HepG2 (cell line): ENCODE measurements around the gene DHRS4L2. TPM values are rescaled to one million over a fixed set of nuclear protein-coding genes. Genes with fewer than 3 reads are reported as not detected.

Source experiments
- AHR ChIP-seq: IDR thresholded peaks from 2 replicates; pipeline ENCODE4 v1.6.1; 2018; ENCODE audit warnings: missing genetic modification reagents, missing compliant biosample characterization
- CREB3 ChIP-seq: sonication (generic); formaldehyde crosslinking; IDR thresholded peaks from 2 replicates; pipeline ENCODE4 v1.5.0; 2020; ENCODE audit warnings: missing genetic modification reagents
- JUNB ChIP-seq: sonication (generic); formaldehyde crosslinking; IDR thresholded peaks from 2 replicates; pipeline ENCODE4 v1.8.0; 2022; ENCODE audit warnings: missing genetic modification reagents, mild to moderate bottlenecking, borderline replicate concordance
- MAFG ChIP-seq: sonication (generic); formaldehyde crosslinking; IDR thresholded peaks from 2 replicates; pipeline ENCODE4 v1.5.1; 2020; ENCODE audit warnings: mild to moderate bottlenecking, missing genetic modification reagents
- NFE2L2 ChIP-seq: fragments of 150-350 bp; IDR thresholded peaks from 2 replicates; pipeline ENCODE4 v1.6.1; 2014; ENCODE audit warnings: low read length
- NFIB ChIP-seq: sonication (generic); formaldehyde crosslinking; IDR thresholded peaks from 2 replicates; pipeline ENCODE4 v1.9.0; 2021; ENCODE audit warnings: missing genetic modification reagents, mild to moderate bottlenecking, borderline replicate concordance
- NFKBIZ ChIP-seq: IDR thresholded peaks from 2 replicates; pipeline ENCODE4 v1.6.1; 2018; ENCODE audit warnings: missing genetic modification reagents, missing compliant biosample characterization
- NFRKB ChIP-seq: fragments of 450-650 bp; IDR thresholded peaks from 2 replicates; pipeline ENCODE4 v1.6.1; 2017
- NR0B2 ChIP-seq: sonication (generic); formaldehyde crosslinking; IDR thresholded peaks from 2 replicates; pipeline ENCODE4 v1.4.0; 2020; ENCODE audit warnings: mild to moderate bottlenecking, missing genetic modification reagents
- NR2F2 ChIP-seq: IDR thresholded peaks from 2 replicates; pipeline ENCODE4 v1.6.1; 2012; ENCODE audit warnings: low read depth, inconsistent platforms, borderline replicate concordance
- PHF8 ChIP-seq: sonication (generic); formaldehyde crosslinking; IDR thresholded peaks from 2 replicates; pipeline ENCODE4 v1.5.0; 2020; ENCODE audit warnings: missing genetic modification reagents
- PLSCR1 ChIP-seq: sonication (generic); formaldehyde crosslinking; IDR thresholded peaks from 2 replicates; pipeline ENCODE4 v1.5.0; 2020; ENCODE audit warnings: missing genetic modification reagents, mild to moderate bottlenecking, borderline replicate concordance
- RFX1 ChIP-seq: fragments of 450-650 bp; IDR thresholded peaks from 2 replicates; pipeline ENCODE4 v1.6.1; 2017
- SAP130 ChIP-seq: IDR thresholded peaks from 2 replicates; pipeline ENCODE4 v1.6.1; 2016; ENCODE audit warnings: low read depth
- SMAD3 ChIP-seq: sonication (generic); formaldehyde crosslinking; IDR thresholded peaks from 2 replicates; pipeline ENCODE4 v1.4.0; 2020; ENCODE audit warnings: missing genetic modification reagents
- SMAD9 ChIP-seq: sonication (generic); formaldehyde crosslinking; IDR thresholded peaks from 2 replicates; pipeline ENCODE4 v1.5.1; 2020; ENCODE audit warnings: mild to moderate bottlenecking, missing genetic modification reagents
- STAT5B ChIP-seq: sonication (generic); formaldehyde crosslinking; IDR thresholded peaks from 2 replicates; pipeline ENCODE4 v1.4.0; 2020; ENCODE audit warnings: missing genetic modification reagents
- TCF7L2 ChIP-seq: IDR thresholded peaks from 2 replicates; pipeline ENCODE4 v1.6.1; 2011; ENCODE audit warnings: mild to moderate bottlenecking, low read depth, low read length, moderate library complexity
- ZBTB46 ChIP-seq: sonication (generic); formaldehyde crosslinking; IDR thresholded peaks from 2 replicates; pipeline ENCODE4 v1.4.0; 2020; ENCODE audit warnings: mild to moderate bottlenecking, missing genetic modification reagents, borderline replicate concordance
- ZC3H13 ChIP-seq: sonication (generic); formaldehyde crosslinking; IDR thresholded peaks from 2 replicates; pipeline ENCODE4 v1.8.1; 2023; ENCODE audit warnings: mild to moderate bottlenecking, missing genetic modification reagents, moderate library complexity
- ZNF18 ChIP-seq: sonication (generic); formaldehyde crosslinking; IDR thresholded peaks from 2 replicates; pipeline ENCODE4 v1.8.0; 2022; ENCODE audit warnings: mild to moderate bottlenecking, missing genetic modification reagents; ENCODE audit not compliant: insufficient replicate concordance
- ZNF33B ChIP-seq: sonication (generic); formaldehyde crosslinking; IDR thresholded peaks from 2 replicates; pipeline ENCODE4 v1.5.1; 2020; ENCODE audit warnings: mild to moderate bottlenecking, missing genetic modification reagents
- ZNF564 ChIP-seq: sonication (generic); formaldehyde crosslinking; IDR thresholded peaks from 2 replicates; pipeline ENCODE4 v1.8.1; 2023; ENCODE audit warnings: mild to moderate bottlenecking, missing genetic modification reagents
- ZNF75D ChIP-seq: sonication (generic); formaldehyde crosslinking; IDR thresholded peaks from 2 replicates; pipeline ENCODE4 v1.8.1; 2023; ENCODE audit warnings: missing genetic modification reagents, mild to moderate bottlenecking, borderline replicate concordance
- ZNF784 ChIP-seq: sonication (generic); formaldehyde crosslinking; IDR thresholded peaks from 2 replicates; pipeline ENCODE4 v1.5.1; 2020; ENCODE audit warnings: missing genetic modification reagents, mild to moderate bottlenecking, borderline replicate concordance
- polyA plus RNA-seq, 8 experiments: library from polyadenylated mRNA; depleted of rRNA in 3 of 8; stranded (reverse) in 7 of 8; unstranded in 1 of 8; fragments of >200 nt; fragmentation: Illumina TruSeq in 4 of 8; extraction: Trizol in 4 of 8; gene quantifications; 2 replicates each; pipeline versions ENCODE4 v1.2.1 to v1.2.3, GENCODE V29; 2011 to 2016; ENCODE audit warnings: low read depth in 4 of 8, missing spikeins in 1 of 8, mixed read lengths in 1 of 8; ENCODE audit not compliant: insufficient read depth in 1 of 8
- total RNA-seq, 5 experiments: library from RNA; depleted of rRNA; stranded (reverse); fragments of >200 nt; fragmentation: Illumina TruSeq; extraction: Trizol; gene quantifications; 2 replicates each; pipeline ENCODE4 v1.2.3, GENCODE V29; 2016; ENCODE audit warnings: low read depth in 1 of 5

The DHRS4L2 gene
- total and polyA plus RNA-seq, 2 of the 13 experiments (the other 11 are each of a cell fraction or from before 2014, with no cell fraction given) = 24.7 to 38.2 TPM

- TF ChIP-seq ZC3H13 (CRISPR knock-in tag) (no peak), SAP130 (CRISPR knock-in tag) (peak; percentile 55), ZNF33B (CRISPR knock-in tag) (peak; percentile 88; the same call in 1 of the 2 replicates), ZNF75D (CRISPR knock-in tag) (no peak), NFE2L2 (no peak), MAFG (CRISPR knock-in tag) (no peak), NFKBIZ (CRISPR knock-in tag) (peak; percentile 77; the same call in 1 of the 2 replicates), CREB3 (CRISPR knock-in tag) (peak; percentile 73; the same call in 1 of the 2 replicates), TCF7L2 (no peak), JUNB (CRISPR knock-in tag) (no peak), AHR (CRISPR knock-in tag) (peak; percentile 55; the same call in 1 of the 2 replicates), SMAD3 (peak; percentile 91; the same call in 1 of the 2 replicates), NFIB (CRISPR knock-in tag) (no peak), SMAD9 (CRISPR knock-in tag) (no peak), ZNF564 (CRISPR knock-in tag) (peak; percentile 65), STAT5B (CRISPR knock-in tag) (peak; percentile 74; the same call in 1 of the 2 replicates), PLSCR1 (CRISPR knock-in tag) (no peak), NR0B2 (CRISPR knock-in tag) (no peak), ZNF784 (CRISPR knock-in tag) (no peak), NFRKB (no peak), RFX1 (no peak), ZBTB46 (CRISPR knock-in tag) (peak; percentile 79; the same call in 1 of the 2 replicates), PHF8 (CRISPR knock-in tag) (peak; percentile 79), NR2F2 (no peak; the same call in 1 of the 2 replicates), ZNF18 (CRISPR knock-in tag) (no peak)
These were observed 47.6 kb downstream of the DHRS4L2 start (continued) for GRCh38 chr14:24036169-24036962.
